ENCODE results near the gene OR2T2. TPM values are rescaled to one million over a fixed set of nuclear protein-coding genes. Genes with fewer than 3 reads are reported as not detected.

Gene OR2T2
- not detected in 2 replicates for total RNA-seq

DNA sequence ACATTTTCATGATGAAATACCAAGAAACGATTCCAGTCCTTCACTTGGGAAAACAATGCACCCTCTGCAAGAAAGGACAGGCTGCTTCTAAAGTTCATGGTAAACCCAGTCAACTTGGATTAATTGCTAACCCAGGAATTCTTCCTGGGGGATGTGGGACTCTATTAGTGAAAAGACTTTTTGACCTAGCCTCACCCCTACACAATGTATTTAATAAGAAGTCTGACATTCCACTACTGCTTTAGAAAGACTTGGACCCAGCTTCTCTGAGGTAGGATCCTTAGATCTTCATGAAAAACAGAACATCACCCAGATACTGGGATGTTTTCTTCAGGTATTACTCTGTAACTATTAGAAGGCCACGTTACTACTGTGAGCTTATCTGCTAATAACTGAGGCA is at the start of gene OR2T2:
Gene OR2T2, plus strand, starts transcription at position 239 of the 400 bp plus-strand sequence. CDS start 7,161 bp downstream, outside the sequence.

GRCh38 chr1:248402748-248403147 is 42.7 kb upstream of the OR2T2 start, which contains the start of gene OR2T1:
Gene OR2T1, plus strand, starts transcription at chr1:248403048. Its CDS starts 3,100 bp downstream, at chr1:248406148.

GRCh38 chr1:248473051-248473450 is 27.6 kb downstream of the OR2T2 start, which contains the start of gene OR2T3:
Gene OR2T3, plus strand, starts transcription at chr1:248473351. Its CDS starts 0 bp downstream, at chr1:248473351.

DNA sequence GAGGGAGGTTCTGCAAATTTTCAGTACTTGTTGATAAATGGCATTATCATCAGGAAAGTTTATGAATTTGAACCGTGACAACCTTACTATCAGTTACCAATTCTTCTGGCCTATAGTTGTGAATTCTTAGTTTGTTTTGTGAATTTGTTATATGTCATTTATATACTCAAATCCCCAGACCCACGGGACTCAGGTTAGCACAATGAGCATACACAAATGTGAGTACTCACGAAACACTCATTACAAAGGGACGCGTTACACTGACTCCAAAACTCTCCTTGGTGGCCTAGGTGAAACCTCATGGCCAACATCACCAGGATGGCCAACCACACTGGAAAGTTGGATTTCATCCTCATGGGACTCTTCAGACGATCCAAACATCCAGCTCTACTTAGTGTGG is 42.9 kb downstream of the OR2T2 start, which contains the start of gene OR2T5:
Gene OR2T5, plus strand, starts transcription at position 301 of the 400 bp plus-strand sequence. Its CDS starts 0 bp downstream, at position 301.

Other genes starting within 250 kb of the OR2T2 start
- gene OR2M3, start 248.4 kb upstream of the OR2T2 start, total RNA-seq = not detected in 2 replicates
- gene OR2M4, start 214.2 kb upstream of the OR2T2 start, total RNA-seq = not detected in 2 replicates
- gene OR2T33, start 167.7 kb upstream of the OR2T2 start, total RNA-seq = 0.13 and 0.33 TPM in 2 replicates
- not detected in 2 replicates for gene OR2T12, start 142.2 kb upstream of the OR2T2 start, total RNA-seq
- not detected in 2 replicates for gene OR2M7, start 121.1 kb upstream of the OR2T2 start, total RNA-seq
- gene OR14C36, start 96.9 kb upstream of the OR2T2 start, total RNA-seq = not detected in 2 replicates
- gene OR2T4, start 84.0 kb upstream of the OR2T2 start, total RNA-seq = not detected in 2 replicates
- not detected in 2 replicates for gene OR2T6, start 69.9 kb upstream of the OR2T2 start, total RNA-seq
- not detected in 2 replicates for gene OR2T1, start 42.6 kb upstream of the OR2T2 start, total RNA-seq
- gene OR2T3, start 27.7 kb downstream of the OR2T2 start, total RNA-seq = not detected in 2 replicates
- gene OR2T5, start 43.0 kb downstream of the OR2T2 start, total RNA-seq = not detected in 2 replicates
- not detected in 2 replicates for gene OR2G6, start 62.4 kb downstream of the OR2T2 start, total RNA-seq
- not detected in 2 replicates for gene OR2T29, start 117.1 kb downstream of the OR2T2 start, total RNA-seq
- gene OR2T34, start 129.1 kb downstream of the OR2T2 start, total RNA-seq = not detected in 2 replicates
- gene OR2T10, start 152.1 kb downstream of the OR2T2 start, total RNA-seq = not detected in 2 replicates
- gene OR2T11, start 189.5 kb downstream of the OR2T2 start, total RNA-seq = not detected in 2 replicates
- gene OR2T35, start 199.6 kb downstream of the OR2T2 start, total RNA-seq = not detected in 2 replicates
- gene OR2T27, start 209.9 kb downstream of the OR2T2 start, total RNA-seq = not detected in 2 replicates

Data from mesangial cell (primary cell).